ENCODE results near the gene C19orf67. TPM values are rescaled to one million over a fixed set of nuclear protein-coding genes. Genes with fewer than 3 reads are reported as not detected.

C19orf67 gene
- total RNA-seq, 1 donor from 2014 or later, result not detected

DNA sequence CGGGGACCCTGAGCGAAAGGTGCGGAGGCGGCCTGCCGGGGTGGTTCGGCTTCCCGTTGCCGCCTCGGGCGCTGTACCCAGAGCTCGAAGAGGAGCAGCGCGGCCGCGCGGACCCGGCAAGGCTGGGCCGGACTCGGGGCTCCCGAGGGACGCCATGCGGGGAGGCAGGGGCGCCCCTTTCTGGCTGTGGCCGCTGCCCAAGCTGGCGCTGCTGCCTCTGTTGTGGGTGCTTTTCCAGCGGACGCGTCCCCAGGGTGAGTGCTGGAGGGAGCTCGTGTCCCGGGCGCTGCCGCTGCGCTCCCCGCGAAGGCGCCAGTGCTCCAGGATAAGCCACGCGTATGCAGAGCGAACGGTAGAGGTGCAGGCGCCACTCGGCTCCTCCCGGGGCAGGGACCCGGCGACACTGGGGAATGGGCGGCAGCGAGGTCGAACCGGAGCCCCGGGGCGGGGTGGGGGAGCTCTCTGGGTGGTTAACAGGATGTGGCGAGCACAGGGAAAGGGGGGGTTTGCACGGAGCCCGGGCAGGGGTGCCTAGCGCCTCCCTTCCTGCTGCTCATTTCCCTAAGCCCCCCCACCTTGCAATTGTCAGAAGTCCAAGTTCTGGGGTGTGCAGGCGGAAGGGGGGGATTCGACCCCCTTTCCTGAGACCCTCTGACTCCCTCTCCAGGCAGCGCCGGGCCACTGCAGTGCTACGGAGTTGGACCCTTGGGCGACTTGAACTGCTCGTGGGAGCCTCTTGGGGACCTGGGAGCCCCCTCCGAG is 53.7 kb downstream of the C19orf67 start, which contains the start of gene IL27RA:
Gene IL27RA (plus strand): TSS at position 44 of the 762 bp plus-strand sequence. CDS start 111 bp downstream, at position 155.
- peak; percentile 27 for DNase-seq (ENCODE audit: low read depth)

Other genes with a start within 250 kb of the C19orf67 start
- 0.83 TPM in 1 of 2 replicates, not detected in the other for gene NANOS3, start 208.6 kb downstream of the C19orf67 start, total RNA-seq
- gene BRME1, start 179.7 kb downstream of the C19orf67 start, total RNA-seq, result 0.43 and 1.0 TPM in 2 replicates
- gene CC2D1A, start 179.6 kb downstream of the C19orf67 start, total RNA-seq, result 15.9 and 23.7 TPM in 2 replicates
- 2.0 and 5.6 TPM in 2 replicates for gene PODNL1, start 147.4 kb downstream of the C19orf67 start, total RNA-seq
- 13.7 and 15.8 TPM in 2 replicates for gene DCAF15, start 133.3 kb downstream of the C19orf67 start, total RNA-seq
- 2.0 and 2.5 TPM in 2 replicates for gene RFX1, start 79.5 kb downstream of the C19orf67 start, total RNA-seq
- gene RLN3, start 57.6 kb downstream of the C19orf67 start, total RNA-seq, result not detected in 2 replicates
- gene IL27RA, start 54.0 kb downstream of the C19orf67 start, total RNA-seq, result 0.32 TPM in 1 of 2 replicates, not detected in the other
- not detected in 2 replicates for gene PALM3, start 23.7 kb downstream of the C19orf67 start, total RNA-seq
- gene MISP3, start 13.0 kb downstream of the C19orf67 start, total RNA-seq, result 2.7 and 3.0 TPM in 2 replicates
- gene SAMD1, start 5.0 kb upstream of the C19orf67 start, total RNA-seq, result 25.9 and 41.0 TPM in 2 replicates
- 84.3 and 87.2 TPM in 2 replicates for gene PRKACA, start 32.0 kb upstream of the C19orf67 start, total RNA-seq
- 0.26 and 0.67 TPM in 2 replicates for gene ASF1B, start 50.8 kb upstream of the C19orf67 start, total RNA-seq
- 1.1 and 1.8 TPM in 2 replicates for gene ADGRL1, start 120.4 kb upstream of the C19orf67 start, total RNA-seq